Rectal smooth muscle tissue (tissue), 1 donor: ENCODE results near the gene PITPNM1.
"Not testable (repeated sequence)": the region's sequence is repeated elsewhere in the genome, so short reads cannot be mapped to it uniquely, and the experiment has no call there.

Experiments
- H3K27ac ChIP-seq: one replicate; pipeline ENCODE4 v1.7.0; 2013; ENCODE audit warnings: low read depth, low read length, inconsistent platforms
- H3K27me3 ChIP-seq: one replicate; pipeline ENCODE4 v1.7.0; 2013; ENCODE audit warnings: low read length; ENCODE audit not compliant: control insufficient read depth, insufficient read depth
- H3K36me3 ChIP-seq: one replicate; pipeline ENCODE4 v1.7.0; 2013; ENCODE audit warnings: low read length; ENCODE audit not compliant: control insufficient read depth, insufficient read depth
- H3K4me1 ChIP-seq: one replicate; pipeline ENCODE4 v1.7.0; 2013; ENCODE audit warnings: low read length; ENCODE audit not compliant: control insufficient read depth, insufficient read depth
- H3K4me3 ChIP-seq: one replicate; pipeline ENCODE4 v1.7.0; 2013; ENCODE audit warnings: low read length
- H3K9ac ChIP-seq: one replicate; pipeline ENCODE4 v1.7.0; 2013; ENCODE audit warnings: low read length

The PITPNM1 gene

DNA sequence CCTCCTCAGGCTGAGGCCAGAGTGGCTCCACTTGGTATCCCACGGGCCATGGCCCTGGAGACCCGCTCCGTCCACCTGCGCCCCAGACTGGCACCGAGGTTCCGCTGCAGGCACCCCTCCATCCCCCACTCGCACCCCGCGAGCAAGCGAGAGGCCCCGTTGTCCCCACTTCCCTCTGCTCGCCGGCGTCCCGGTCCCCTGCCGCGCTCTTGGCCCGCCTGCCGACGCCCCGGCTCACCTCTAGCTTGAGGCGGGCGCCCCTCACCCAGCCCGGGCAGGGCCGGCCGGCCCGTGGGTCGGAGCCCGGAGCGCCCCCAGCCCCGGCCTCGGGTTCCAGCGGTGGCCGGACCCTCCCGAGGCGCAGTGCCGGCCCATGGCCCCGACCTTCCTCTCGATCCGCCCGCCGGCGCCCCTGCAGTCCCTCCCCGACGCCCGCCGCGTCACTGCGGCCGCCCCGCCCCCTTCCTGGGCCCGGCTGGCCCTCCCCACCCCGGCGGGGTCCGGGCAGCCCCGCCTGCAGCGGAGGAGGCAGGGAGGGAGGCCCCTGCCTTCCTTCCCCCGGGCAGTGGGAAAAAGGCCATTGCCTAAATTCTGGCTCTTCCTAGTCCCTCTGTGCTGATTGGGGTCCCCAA lies at the start of gene PITPNM1:
PITPNM1 (minus strand) TSS at position 414 of the 632 bp plus-strand sequence. CDS start 1,183 bp downstream, outside the sequence.
- peaks cover 9% of the 10 kb centered on the region for H3K4me1 ChIP-seq
- peak within 1 kb of the TSS; percentile 54 for H3K9ac ChIP-seq
- H3K27ac ChIP-seq, result peak within 1 kb of the TSS; percentile 67
- peaks cover 5% of the 10 kb centered on the region for H3K27me3 ChIP-seq
- H3K36me3 ChIP-seq, result no peaks in the 10 kb centered on the region
- peak within 1 kb of the TSS; percentile 85 for H3K4me3 ChIP-seq

DNA sequence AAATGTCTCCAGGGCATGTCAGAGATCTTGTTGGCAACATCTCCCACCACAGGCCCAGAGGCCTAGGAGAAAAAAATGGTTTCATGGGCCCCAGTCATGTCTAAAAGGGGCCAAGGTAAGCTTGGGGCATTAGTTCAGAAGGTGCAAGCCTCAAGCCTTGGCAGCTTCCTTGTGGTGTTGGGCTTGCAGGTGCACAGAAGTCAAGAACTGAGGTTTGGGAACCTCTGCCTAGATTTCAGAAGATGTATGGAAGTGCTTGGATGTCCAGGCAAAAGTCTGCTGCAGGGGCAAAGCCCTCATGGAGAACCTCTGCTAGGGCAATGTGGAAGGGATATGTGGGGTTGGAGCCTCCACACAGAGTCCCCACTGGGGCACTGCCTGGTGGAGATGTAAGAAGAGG lies 46.5 kb upstream of the PITPNM1 start:
- not testable (repeated sequence) for H3K9ac ChIP-seq, H3K4me3 ChIP-seq, H3K4me1 ChIP-seq, H3K27me3 ChIP-seq, H3K36me3 ChIP-seq, H3K27ac ChIP-seq

DNA sequence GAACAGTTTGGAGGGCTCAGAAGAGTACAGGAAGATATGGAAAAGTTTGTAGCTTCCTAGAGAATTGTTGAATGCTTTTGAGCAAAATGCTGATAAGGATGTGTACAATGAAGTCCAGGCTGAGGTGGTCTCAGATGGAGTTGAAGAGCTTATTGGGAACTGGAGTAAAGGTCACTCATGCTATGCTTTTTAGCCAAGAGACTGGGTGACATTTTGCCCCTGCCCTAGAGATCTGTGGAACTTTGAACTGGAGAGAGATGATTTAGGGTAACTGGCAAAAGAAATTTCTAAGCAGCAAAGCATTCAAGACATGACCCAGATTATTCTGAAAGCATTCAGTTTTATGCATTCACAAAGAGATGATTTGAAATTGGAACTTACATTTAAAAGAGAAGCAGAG lies 46.0 kb upstream of the PITPNM1 start:
- Histone ChIP-seq H3K4me1 (no peaks in the 10 kb centered on the region), H3K36me3 (no peaks in the 10 kb centered on the region), H3K9ac (no peak overlapping the region), H3K27me3 (no peaks in the 10 kb centered on the region), H3K27ac (no peak overlapping the region), H3K4me3 (no peak overlapping the region)

DNA sequence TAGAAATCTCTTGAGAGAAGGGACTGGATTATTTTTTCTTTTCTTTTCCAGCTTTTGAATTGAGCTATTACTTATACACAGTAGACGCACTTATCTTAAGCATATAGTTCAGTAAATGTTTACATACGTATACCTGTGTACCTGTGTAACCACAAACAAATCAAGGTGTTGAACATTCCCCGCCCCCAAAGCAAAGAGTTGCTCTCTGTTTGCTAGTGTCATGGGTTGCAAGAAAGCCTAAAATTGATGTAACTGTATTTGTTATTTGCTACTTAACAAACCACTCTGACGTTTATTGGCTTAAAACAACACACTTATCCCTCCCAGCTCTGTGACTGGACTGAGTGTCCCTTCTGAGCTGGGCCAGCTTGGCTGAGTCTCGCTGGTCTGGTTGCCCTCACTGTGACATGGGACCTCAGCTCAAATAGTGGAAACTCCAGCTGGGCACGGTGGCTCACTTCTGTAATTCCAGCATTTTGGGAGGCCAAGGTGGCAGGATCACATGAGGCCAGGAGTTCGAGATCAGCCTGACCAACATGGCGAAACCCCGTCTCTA lies 43.5 kb upstream of the PITPNM1 start:
- no peaks in the 10 kb centered on the region for H3K4me1 ChIP-seq
- H3K27ac ChIP-seq, result no peak overlapping the region
- H3K27me3 ChIP-seq, result no peaks in the 10 kb centered on the region
- H3K4me3 ChIP-seq, result no peak overlapping the region
- no peak overlapping the region for H3K9ac ChIP-seq
- H3K36me3 ChIP-seq, result no peaks in the 10 kb centered on the region

DNA sequence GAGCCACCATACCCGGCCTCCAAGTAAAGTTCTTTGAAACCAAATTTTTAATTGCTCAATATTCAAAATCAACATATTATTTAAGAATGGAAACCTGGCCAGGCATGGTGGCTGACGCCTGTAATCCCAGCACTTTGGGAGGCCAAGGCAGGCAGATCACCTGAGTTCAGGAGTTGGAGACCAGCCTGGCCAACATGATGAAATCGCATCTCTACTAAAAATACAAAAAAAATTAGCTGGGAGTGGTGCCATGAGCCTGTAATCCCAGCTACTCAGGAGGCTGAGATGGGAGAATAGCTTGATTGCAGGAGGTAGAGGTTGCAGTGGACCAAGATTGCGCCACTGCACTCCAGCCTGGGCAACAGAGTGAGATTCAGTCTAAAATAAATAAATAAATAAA lies 42.9 kb upstream of the PITPNM1 start:
- not testable (repeated sequence) for H3K4me1 ChIP-seq, H3K36me3 ChIP-seq, H3K27me3 ChIP-seq, H3K9ac ChIP-seq, H3K4me3 ChIP-seq, H3K27ac ChIP-seq

DNA sequence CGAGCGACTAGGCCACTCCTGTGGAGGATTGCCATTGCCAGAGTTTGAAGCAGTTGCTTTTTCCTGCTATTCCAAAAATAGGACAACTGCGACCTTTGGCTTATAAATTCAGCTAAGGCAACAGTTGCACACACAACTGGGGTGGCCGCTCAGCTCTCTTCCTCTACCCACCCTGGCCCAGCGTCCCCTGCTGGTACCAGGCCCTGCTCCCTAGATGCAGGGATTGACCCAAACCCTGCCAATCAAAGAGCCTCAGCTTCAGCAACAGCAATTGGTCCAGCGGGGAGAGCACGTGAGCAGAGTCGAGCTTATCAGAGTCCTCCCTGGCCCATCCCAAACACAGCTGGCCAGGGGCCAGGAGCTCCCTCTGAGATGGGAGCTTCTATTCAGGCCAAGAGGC lies 40.1 kb upstream of the PITPNM1 start:
- H3K4me3 ChIP-seq, result no peak overlapping the region
- no peak overlapping the region for H3K27ac ChIP-seq

DNA sequence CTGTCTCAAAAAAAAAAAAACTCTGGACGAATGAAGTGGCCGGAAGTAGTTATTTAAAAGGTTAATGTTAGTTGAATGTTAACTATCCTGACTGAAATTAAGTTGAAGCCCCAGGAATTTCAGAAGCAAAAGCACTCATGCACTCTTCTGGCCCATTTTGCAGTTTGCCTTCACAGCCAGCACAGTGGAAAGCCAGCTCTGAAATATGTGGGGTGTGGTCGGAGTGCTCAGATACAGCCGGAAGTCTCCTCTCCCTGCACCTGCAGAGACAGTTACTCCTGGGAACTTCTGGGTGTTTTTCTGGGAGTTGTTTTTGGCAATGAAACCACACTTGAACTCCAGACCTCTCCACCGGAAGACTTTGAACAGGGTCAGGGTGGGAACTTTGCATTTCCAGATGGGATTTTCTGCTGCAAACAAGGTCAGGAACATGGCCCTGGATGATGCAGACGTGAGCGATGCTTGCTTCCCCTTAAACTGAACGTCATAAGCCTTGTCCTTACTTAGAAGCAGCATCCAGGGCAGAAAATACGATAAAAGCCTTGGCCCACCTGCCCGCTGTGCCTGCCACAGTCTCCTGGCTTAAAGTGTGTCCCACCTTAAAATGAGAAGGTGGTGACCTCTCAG lies 39.6 kb upstream of the PITPNM1 start:
- Histone ChIP-seq H3K4me3 (no peak overlapping the region), H3K27me3 (no peaks in the 10 kb centered on the region), H3K36me3 (no peaks in the 10 kb centered on the region), H3K27ac (no peak overlapping the region), H3K9ac (no peak overlapping the region), H3K4me1 (no peaks in the 10 kb centered on the region)

More for the DNA sequence above, 40.1 kb upstream of the PITPNM1 start:
- Histone ChIP-seq H3K9ac (no peak overlapping the region), H3K4me1 (no peaks in the 10 kb centered on the region), H3K27me3 (no peaks in the 10 kb centered on the region), H3K36me3 (no peaks in the 10 kb centered on the region)

DNA sequence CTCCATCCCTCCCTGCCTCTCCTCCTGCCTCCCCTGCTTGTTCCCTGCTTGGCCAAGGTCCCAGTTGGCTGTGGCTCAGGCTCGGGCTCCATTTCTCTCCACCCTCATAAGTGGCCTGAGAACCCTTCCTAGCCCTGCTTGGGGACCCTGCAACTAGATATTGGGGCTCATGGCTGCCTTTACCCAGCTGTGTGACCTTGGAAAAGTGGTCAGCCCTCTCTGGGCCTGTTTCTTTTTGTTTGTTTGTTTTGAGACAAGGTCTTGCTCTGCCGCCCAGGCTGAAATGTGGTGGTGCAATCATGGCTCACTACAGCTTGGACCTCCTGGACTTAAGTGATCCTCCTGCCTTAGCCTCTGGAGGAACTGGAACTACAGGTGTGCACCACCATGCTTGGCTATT lies 38.4 kb upstream of the PITPNM1 start:
- no peaks in the 10 kb centered on the region for H3K27me3 ChIP-seq
- no peak overlapping the region for H3K4me3 ChIP-seq
- H3K4me1 ChIP-seq, result no peaks in the 10 kb centered on the region
- no peaks in the 10 kb centered on the region for H3K36me3 ChIP-seq
- no peak overlapping the region for H3K9ac ChIP-seq
- no peak overlapping the region for H3K27ac ChIP-seq

DNA sequence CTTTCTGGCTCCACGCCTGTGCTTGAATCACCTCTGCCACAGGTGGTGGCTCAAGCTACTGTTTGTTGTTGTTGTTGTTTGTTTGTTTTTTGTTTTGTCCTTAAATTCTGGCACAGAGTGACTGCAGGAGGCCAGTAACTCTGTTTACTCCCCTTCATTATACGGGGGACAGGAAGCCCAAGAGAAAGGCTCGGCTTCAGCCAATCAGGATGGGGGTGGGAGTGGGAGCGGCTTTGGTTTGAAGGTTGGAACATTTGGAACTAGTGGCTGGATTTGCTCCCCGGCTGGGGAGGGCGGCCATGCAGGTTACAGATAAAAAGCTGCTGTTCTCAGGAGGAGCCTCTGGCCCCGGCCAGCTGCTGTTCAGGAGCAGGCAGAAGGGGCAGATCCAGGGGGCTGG lies 37.8 kb upstream of the PITPNM1 start:
- Histone ChIP-seq H3K27me3 (no peaks in the 10 kb centered on the region), H3K4me1 (no peaks in the 10 kb centered on the region), H3K4me3 (no peak overlapping the region), H3K27ac (no peak overlapping the region), H3K9ac (no peak overlapping the region), H3K36me3 (no peaks in the 10 kb centered on the region)

DNA sequence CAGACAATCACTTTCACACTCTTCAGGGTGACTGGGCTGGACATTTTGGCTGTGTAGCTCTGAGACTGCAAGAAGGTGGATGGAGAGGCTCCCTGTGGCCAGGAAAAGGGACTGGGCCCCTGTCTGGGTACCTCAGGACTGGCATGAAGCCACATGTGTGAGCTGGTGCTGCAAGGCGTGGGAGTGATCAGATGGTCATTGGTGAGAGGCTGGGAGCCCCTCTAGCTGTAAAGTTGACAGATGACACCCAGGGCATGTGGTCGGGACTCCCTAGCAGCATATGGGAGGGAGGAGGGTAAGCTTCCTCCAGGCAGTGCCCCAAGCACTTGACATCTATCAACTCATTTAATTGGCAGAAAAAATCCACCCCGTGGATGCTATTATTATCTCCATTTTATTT lies 37.0 kb upstream of the PITPNM1 start:
- no peaks in the 10 kb centered on the region for H3K4me1 ChIP-seq

DNA sequence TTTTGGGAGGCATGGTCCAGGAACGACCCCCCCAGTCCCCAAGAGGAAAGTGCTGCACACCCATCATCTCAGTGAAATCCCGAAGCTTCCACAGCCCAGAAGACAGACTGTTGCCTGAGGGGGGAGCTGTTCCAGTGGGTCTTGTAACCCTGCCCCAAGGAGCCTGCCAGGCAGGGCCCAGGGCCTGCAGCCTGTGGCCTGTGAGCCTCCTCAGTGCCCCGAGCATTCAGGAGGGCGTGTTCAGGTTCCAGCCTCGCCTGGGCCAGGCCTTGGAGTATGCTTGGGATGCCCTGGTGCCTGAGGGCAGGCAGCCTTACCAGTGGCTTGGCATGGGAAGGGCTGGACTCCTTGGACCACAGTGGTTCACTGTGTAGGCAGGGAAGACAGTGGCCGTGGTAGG lies 36.0 kb upstream of the PITPNM1 start:
- Histone ChIP-seq H3K4me1 (no peaks in the 10 kb centered on the region), H3K27me3 (no peaks in the 10 kb centered on the region), H3K36me3 (no peaks in the 10 kb centered on the region), H3K9ac (no peak overlapping the region), H3K27ac (no peak overlapping the region), H3K4me3 (no peak overlapping the region)

More for the DNA sequence above, 37.0 kb upstream of the PITPNM1 start:
- Histone ChIP-seq H3K9ac (no peak overlapping the region), H3K27ac (no peak overlapping the region), H3K4me3 (no peak overlapping the region), H3K36me3 (no peaks in the 10 kb centered on the region), H3K27me3 (no peaks in the 10 kb centered on the region)

DNA sequence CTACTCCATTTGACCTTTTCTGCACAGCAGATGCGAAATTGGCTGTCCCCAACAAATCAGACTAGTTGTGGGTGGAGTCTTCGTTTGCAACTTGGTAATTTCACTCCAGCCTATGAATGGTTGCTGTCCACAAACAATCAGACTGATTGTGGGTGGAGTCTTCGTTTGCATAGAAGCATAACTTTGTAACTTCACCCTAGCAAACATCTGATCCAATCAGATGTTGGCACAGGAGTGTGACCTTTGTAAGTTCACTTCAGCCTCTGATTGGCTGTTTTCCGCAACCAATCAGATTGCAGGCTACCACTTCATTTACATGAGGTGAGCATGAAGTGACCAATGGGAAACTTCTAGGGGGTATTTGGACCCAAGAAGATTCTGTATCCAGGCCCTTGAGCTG lies 34.4 kb upstream of the PITPNM1 start:
- H3K4me3 ChIP-seq, result no peak overlapping the region
- H3K36me3 ChIP-seq, result no peaks in the 10 kb centered on the region
- H3K4me1 ChIP-seq, result no peaks in the 10 kb centered on the region
- no peak overlapping the region for H3K27ac ChIP-seq
- no peaks in the 10 kb centered on the region for H3K27me3 ChIP-seq
- H3K9ac ChIP-seq, result no peak overlapping the region
